ENCODE data around the gene MMD. TPM values are rescaled to one million over a fixed set of nuclear protein-coding genes. Genes with fewer than 3 reads are reported as not detected.
"Not testable (repeated sequence)": the region's sequence is repeated elsewhere in the genome, so short reads cannot be mapped to it uniquely, and the experiment has no call there.

Gene MMD
- 6.4 and 13.6 TPM in 2 replicates for total RNA-seq (2014; rRNA removed; shearing (Covaris generic))
- polyA plus RNA-seq (2015; cell fraction: cytosol; rRNA removed): 17.3 and 17.8 TPM in 2 replicates
- 6.7 and 8.4 TPM in 2 replicates for polyA plus RNA-seq (2015; cell fraction: nucleus; rRNA removed)

GRCh38 chr17:55421179-55421934 is at the start of gene MMD:
MMD (minus strand) TSS chr17:55421835; CDS start chr17:55421695, 140 bp downstream.
- no peak for DNase-seq (ENCODE audit: low read depth)

DNA sequence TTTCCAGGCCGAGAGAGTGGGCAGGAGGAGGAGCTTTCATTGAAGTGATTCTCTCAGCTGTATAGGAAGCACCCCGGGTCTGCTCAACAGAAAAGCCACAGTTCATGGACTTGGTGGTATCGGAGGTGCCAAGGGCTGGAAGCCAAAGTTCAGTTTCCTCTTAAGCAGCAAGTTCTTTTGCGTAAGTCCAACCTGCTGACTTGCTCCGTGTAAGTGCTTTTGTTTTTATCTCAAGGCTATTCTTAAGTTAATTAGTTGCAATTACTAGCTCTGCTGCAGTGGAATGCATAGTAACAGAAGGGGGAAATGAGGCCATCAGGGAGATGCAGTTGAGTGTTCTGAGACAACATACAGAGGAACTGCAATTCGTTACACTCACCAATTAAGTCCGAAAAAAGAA is 45.0 kb upstream of the MMD start:
- no peak for DNase-seq (ENCODE audit: low read depth)

GRCh38 chr17:55465771-55466170 is 44.1 kb upstream of the MMD start:
- not testable (repeated sequence) for DNase-seq (ENCODE audit: low read depth)

GRCh38 chr17:55463600-55463999 is 42.0 kb upstream of the MMD start:
- DNase-seq (ENCODE audit: low read depth): no peak

- no peak for DNase-seq (ENCODE audit: low read depth)
Observed at GRCh38 chr17:55462711-55463110, 41.1 kb upstream of the MMD start.

- DNase-seq (ENCODE audit: low read depth): no peak
Observed at GRCh38 chr17:55462234-55462633, 40.6 kb upstream of the MMD start.

DNA sequence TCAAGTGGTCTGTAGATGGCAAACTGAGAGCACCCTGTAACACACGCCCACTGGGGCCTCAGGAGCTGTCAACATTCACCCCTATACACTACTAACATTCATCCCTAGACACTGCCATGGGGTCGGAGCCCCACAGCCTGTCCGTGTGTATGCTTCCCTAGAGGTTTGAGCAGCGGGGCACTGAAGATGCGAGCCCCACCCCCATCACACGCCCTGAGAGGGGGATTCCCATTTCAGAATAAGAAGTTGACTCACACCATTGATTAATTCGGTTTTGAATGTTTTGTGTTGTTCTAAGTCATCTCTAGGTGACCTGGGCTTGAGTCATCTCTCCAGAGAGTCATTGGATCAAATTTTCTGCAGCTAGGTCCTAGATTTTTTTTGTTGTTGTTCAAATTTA is 37.3 kb upstream of the MMD start:
- peak; percentile 82 for DNase-seq (ENCODE audit: low read depth)

DNA sequence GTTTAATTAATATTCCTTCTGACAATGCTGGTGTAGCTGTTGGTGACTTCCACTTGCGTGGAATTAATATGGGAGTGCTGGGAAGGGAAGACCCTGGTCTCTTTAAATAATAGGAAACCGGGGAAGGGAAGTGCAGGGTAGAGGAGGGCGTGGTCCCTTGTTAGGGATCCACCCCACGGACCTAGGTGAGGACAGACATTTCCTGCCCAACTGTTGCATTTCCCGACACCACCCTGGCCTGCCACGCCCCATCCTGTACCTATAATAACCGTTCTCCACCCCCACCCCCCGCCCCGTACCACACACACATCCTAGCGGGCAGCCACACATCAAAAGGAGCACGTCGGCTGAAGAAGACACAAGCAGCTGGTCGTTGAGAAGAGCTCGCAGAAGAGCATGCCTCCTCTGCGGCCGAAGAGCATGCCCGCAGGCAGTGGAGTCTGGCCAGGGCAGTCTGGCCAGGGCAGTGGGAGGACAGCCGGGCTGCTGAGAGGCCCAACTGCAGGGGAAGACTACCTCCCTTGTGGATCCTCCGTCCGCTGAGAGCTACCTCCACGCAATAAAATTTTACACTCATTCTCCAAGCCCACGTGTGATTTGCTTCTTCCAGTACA is 36.8 kb upstream of the MMD start:
- DNase-seq (ENCODE audit: low read depth): no peak

GRCh38 chr17:55456307-55457240 is 34.9 kb upstream of the MMD start:
- no peak for DNase-seq (ENCODE audit: low read depth)

- no peak for DNase-seq (ENCODE audit: low read depth)
Observed at GRCh38 chr17:55454906-55455474, 33.4 kb upstream of the MMD start.

GRCh38 chr17:55453839-55454557 is 32.4 kb upstream of the MMD start:
- no peak for DNase-seq (ENCODE audit: low read depth)

DNA sequence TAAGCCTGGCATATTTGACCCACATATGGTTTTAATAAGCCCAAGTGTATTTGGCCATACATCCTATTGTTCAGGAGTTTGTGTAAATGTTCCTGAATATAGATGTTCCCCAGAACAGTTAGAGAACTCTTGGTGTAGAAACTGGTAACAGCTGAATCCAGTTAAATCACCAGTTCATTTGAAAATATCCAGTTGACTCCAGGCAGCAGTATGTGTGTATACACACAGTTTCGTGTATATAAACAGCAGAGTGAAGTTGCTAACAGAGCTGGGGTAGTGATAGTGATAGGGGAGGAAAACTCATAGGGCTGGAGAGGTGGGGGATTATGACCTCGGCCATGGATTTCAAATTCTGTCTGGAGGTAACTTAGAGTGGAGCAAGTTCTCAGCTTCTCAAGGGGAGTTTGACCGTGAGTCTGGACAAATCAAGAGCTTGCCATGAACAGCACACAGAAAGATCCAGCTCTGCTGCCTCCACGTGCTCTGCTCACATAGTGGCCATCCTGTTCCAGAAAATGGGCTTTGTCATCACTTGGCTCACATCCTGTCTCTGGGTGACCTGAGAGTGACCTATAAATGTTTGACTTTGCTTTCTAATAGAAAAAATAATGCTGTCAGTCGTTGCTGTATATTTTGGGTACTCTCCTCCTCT is 30.6 kb upstream of the MMD start:
- peak; percentile 76 for DNase-seq (ENCODE audit: low read depth)

DNA sequence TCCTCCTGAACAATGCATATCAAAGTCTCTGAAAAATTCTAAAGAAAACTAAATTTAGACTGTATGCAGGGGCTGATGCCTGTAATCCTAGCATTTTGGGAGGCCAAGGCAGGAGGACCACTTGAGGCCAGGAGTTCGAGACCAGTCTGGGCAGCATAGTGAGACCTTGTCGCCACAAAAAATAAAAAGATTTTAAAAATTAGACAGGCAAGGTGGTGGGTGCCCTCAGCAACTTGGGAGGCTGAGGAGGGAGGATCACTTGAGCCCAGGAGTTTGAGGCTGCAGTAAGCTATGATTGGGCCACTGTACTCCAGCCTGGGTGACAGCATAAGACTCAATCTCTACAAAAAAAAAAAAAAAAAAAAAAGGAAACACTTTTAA is 30.1 kb upstream of the MMD start:
- DNase-seq (ENCODE audit: low read depth): no peak

GRCh38 chr17:55451203-55451641 is 29.6 kb upstream of the MMD start:
- DNase-seq (ENCODE audit: low read depth): no peak

DNA sequence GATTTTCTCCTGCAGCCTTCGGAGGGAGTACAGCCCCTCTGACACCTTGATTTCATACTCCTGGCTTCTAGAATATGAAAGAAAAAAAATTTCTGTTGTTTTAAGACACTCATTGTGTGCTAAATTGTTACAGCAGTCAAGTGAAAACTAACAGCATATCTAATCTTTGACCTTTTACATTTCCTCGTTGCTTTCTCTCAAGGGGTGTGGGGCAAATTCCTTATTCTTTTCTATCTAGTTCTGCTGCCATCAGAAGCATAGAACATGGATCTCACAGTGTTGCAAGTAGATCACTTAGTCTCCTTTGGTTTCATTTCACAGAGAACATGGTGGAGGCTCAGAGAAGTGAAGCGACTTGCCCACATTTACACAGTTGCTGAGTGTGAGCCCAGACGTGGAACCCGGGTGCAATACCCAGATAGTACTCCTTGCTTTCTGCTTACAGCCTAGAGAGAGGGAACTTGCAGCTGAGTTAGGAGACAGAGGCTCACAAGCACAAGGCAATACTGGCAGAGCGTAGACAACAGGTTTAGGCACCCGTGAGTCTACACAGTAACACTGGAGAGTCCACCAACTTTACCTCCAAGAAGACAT is 28.7 kb upstream of the MMD start:
- DNase-seq (ENCODE audit: low read depth): no peak

- DNase-seq (ENCODE audit: low read depth): no peak
Observed at GRCh38 chr17:55448681-55449080, 27.0 kb upstream of the MMD start.

DNA sequence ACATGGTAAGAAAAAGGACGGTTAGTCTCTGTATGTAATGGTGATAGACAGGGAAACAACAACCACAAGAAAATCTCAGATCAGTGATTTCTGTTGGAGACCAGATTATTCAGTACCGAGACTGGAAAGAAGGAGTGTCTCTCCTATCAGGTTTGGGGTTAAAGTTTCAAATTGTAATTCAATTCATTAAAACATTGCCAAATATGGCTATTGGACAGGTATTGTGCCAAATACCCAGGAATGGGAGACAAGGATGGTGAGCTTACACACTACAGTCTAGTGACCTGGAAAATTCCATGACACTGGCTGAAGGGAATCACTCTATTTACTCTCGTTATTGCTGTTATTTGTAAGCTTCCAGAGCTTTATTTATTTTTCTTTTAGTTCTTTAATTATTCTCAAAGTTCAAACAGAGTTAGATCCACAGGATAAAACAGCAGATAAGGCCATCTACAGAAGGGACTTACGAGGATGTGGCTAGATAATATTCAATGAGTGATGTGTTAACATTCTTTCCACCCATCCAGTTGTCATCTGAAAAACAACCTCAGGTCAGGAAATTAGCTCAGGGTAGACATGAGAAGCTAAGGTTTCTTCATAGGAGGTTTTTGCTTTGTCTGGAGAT is 25.1 kb upstream of the MMD start:
- no peak for DNase-seq (ENCODE audit: low read depth)

GRCh38 chr17:55446004-55446403 is 24.4 kb upstream of the MMD start:
- DNase-seq (ENCODE audit: low read depth): not testable (repeated sequence)
